Neutrophil (primary cell): ENCODE measurements around the gene IL25.

Source experiments
- H3K27ac ChIP-seq: fragments of 200-600 bp; sonication (generic); 2 replicates; pipeline ENCODE4 v1.5.1; 2016; ENCODE audit warnings: mild to moderate bottlenecking, moderate library complexity
- H3K27me3 ChIP-seq: fragments of 200-600 bp; sonication (generic); 2 replicates; pipeline ENCODE4 v1.6.0; 2016; ENCODE audit warnings: mild to moderate bottlenecking
- H3K36me3 ChIP-seq: fragments of 200-600 bp; sonication (generic); 2 replicates; pipeline ENCODE4 v1.5.1; 2017
- H3K4me1 ChIP-seq, 2 experiments: fragments of 200-600 bp in 1 of 2; sonication (generic) in 1 of 2; 1 replicate in 1 of 2; 2 replicates in 1 of 2; pipeline versions ENCODE4 v1.5.1 to v1.6.1; 2013 to 2016; ENCODE audit warnings: low read depth in 1 of 2, low read length in 1 of 2, mild to moderate bottlenecking in 1 of 2, moderate library complexity in 1 of 2; ENCODE audit not compliant: control insufficient read depth in 1 of 2, insufficient read depth in 1 of 2
- H3K4me3 ChIP-seq, 2 experiments: fragments of 200-600 bp in 1 of 2; sonication (generic) in 1 of 2; 1 replicate in 1 of 2; 2 replicates in 1 of 2; pipeline ENCODE4 v1.5.1; 2013 to 2016; ENCODE audit warnings: low read depth in 1 of 2, low read length in 1 of 2, mild to moderate bottlenecking in 1 of 2, moderate library complexity in 1 of 2
- H3K9me3 ChIP-seq: fragments of 200-600 bp; sonication (generic); 2 replicates; pipeline ENCODE4 v1.5.1; 2016
- TF ChIP-seq, protein P1 (sequence below): fragments of 200-600 bp; sonication (generic); IDR thresholded peaks from 2 replicates; pipeline ENCODE4 v1.5.1; 2016; ENCODE audit warnings: antibody characterized with exemption

The IL25 gene

DNA sequence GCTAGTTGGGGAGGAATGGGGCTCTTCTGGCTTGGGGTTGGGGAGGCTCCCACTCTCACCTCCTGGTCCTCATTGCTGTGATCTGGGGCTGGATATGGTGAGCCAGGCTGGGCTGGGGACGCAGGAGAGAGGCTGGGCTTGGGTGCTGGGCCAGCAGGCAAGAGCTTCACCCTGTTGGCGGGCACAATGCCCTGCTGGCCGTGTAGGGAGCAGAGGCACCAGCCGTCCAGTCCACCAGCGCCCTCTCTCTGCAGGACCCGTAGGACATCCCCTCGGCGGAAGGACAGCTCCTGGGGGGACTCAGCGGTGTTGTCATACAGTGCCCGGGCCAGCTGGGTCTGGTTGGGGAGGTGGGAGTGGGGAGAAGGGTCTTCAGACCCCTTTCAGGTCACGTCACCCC is 12.1 kb upstream of the IL25 start:
- Histone ChIP-seq H3K27me3 (peaks cover 70% of the 10 kb centered on the region), H3K4me3 (no peak overlapping the region), H3K27ac (no peak overlapping the region), H3K36me3 (no peaks in the 10 kb centered on the region), H3K4me1 (no peaks in the 10 kb centered on the region), H3K9me3 (no peaks in the 10 kb centered on the region)
- TF ChIP-seq, protein P1, sequence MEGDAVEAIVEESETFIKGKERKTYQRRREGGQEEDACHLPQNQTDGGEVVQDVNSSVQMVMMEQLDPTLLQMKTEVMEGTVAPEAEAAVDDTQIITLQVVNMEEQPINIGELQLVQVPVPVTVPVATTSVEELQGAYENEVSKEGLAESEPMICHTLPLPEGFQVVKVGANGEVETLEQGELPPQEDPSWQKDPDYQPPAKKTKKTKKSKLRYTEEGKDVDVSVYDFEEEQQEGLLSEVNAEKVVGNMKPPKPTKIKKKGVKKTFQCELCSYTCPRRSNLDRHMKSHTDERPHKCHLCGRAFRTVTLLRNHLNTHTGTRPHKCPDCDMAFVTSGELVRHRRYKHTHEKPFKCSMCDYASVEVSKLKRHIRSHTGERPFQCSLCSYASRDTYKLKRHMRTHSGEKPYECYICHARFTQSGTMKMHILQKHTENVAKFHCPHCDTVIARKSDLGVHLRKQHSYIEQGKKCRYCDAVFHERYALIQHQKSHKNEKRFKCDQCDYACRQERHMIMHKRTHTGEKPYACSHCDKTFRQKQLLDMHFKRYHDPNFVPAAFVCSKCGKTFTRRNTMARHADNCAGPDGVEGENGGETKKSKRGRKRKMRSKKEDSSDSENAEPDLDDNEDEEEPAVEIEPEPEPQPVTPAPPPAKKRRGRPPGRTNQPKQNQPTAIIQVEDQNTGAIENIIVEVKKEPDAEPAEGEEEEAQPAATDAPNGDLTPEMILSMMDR = no peak

DNA sequence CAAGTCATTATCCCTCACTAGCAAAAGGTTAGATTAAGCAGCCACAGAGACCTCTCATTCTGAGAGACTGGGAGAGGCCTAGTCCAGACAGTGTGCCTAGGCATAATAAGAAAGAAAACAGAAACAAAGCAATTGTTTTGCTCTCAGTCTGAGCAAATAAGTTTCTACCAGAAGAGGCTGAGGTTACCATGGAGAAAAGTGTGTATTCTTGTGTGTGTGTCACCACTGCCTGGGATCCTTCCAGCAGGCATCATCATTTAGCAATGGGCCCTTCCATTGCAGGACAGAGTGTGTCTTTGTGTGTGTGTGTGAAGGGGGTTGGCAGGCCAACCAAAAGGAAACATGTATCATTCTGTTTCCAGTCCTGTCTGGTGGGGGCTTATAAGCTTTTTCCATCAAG is 11.3 kb upstream of the IL25 start:
- Histone ChIP-seq H3K36me3 (no peaks in the 10 kb centered on the region), H3K27ac (no peak overlapping the region), H3K4me1 (no peaks in the 10 kb centered on the region), H3K9me3 (no peaks in the 10 kb centered on the region), H3K4me3 (no peak overlapping the region), H3K27me3 (peaks cover 70% of the 10 kb centered on the region)
- TF ChIP-seq, protein P1 = no peak

DNA sequence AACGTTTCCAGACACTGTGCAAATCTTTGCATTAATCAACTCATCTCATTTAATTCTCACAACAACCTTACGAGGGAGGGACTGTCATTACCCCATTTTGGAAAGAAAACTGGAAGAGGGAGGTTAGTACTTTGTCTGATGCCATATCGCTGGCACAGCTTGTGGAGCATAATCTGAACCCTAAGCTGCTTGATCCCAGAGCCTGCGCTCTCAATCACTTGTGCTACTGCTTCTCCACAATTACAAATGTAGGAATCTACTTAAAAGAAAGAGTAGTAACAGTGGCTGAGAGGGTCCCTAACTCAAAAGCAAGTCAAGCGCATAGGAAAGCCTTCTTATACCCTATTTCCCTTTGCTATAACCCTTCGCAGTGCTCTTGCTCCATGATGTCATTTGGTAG is 10.8 kb upstream of the IL25 start:
- Histone ChIP-seq H3K27ac (no peak overlapping the region), H3K4me1 (no peaks in the 10 kb centered on the region), H3K9me3 (no peaks in the 10 kb centered on the region), H3K4me3 (no peak overlapping the region), H3K27me3 (peaks cover 70% of the 10 kb centered on the region), H3K36me3 (no peaks in the 10 kb centered on the region)
- TF ChIP-seq, protein P1 = no peak

DNA sequence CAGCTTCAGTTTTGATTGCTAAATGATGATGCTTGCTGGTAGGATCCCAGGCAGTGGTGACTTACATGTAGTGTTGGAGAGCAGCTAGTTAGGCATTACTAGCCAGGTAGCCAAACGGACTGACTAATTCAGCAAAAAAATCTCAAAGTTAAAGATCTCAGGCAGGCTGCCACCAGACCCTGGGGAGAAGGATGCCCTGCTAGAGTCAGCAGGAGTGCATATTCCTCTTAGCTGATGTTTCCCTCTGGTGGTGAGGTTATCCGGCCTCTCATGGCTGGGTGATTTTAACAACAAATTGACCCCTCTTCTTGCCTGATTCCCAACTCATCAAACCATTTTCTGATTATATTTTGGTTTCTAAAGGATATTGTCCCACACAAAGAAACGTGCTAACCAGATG is 10.4 kb upstream of the IL25 start:
- Histone ChIP-seq H3K4me1 (no peaks in the 10 kb centered on the region), H3K9me3 (no peaks in the 10 kb centered on the region), H3K27ac (no peak overlapping the region), H3K36me3 (no peaks in the 10 kb centered on the region), H3K27me3 (peaks cover 70% of the 10 kb centered on the region), H3K4me3 (no peak overlapping the region)
- TF ChIP-seq, protein P1 = no peak

DNA sequence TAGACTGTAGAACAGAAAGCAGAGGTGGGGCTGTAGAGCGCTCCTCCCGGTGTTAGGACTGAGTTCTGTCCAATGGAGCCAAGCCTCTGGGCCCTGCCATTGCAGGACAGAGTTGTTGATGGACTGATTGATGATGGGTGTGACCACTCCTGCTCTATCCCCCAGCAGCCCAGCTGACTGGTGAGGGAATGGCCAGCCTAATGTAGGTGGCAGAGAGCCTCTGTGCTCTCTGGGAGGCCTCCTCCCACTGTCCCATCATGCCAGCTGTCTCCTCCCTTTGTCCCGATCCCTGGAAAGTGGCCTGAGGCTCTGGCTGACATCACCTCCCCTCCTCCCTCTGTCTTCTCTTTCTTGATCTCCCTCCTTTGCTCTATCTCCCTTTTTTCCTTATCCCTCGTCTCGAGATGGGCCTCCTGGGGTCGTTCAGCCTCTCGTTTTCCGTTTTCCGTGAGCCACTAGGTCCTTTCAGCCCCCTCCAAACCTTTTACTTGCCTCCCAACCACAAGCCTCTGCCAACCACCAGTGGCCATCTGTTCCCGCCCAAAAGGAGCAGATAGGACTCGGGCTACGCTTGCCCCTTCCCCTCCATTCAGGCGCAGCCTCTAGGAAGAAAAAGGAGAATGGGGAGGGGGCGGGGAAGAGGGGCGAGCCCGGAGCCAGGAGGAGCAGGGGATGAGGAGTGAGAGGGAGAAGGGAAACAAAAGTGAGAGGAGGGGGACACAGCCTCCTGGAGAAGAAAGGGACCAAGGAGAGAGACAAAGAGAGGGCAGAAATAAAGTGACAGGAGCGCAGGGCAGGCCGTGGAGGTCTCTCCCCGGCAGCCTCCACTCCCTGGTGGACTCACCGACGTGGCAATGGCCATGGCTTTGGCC is 8.2 kb upstream of the IL25 start:
- TF ChIP-seq, protein P1 = no peak
- H3K4me3 ChIP-seq = no peak overlapping the region

More for the DNA sequence above, 8.2 kb upstream of the IL25 start:
- no peaks in the 10 kb centered on the region for H3K9me3 ChIP-seq
- no peak overlapping the region for H3K27ac ChIP-seq
- no peaks in the 10 kb centered on the region for H3K36me3 ChIP-seq
- H3K4me1 ChIP-seq = no peaks in the 10 kb centered on the region
- peaks cover 88% of the 10 kb centered on the region for H3K27me3 ChIP-seq
